BJ (cell line): ENCODE measurements around the gene CEBPE. TPM values are rescaled to one million over a fixed set of nuclear protein-coding genes. Genes with fewer than 3 reads are reported as not detected.

Experiments
- CTCF ChIA-PET: fragments of 350-600 bp; formaldehyde crosslinking; extraction: SDS; loops from one replicate; lab custom pipeline; 2021; ENCODE audit warnings: antibody characterized with exemption, inconsistent platforms; lab: Yijun Ruan, JAX
- POLR2A ChIA-PET: fragments of 300-600 bp; sonication (Branson Sonifier 250); formaldehyde crosslinking; extraction: SDS; loops from one replicate; lab custom pipeline; 2021; ENCODE audit warnings: antibody characterized with exemption; lab: Charles Lee
- DNase-seq: peaks from one replicate; pipeline ENCODE4 v3.0.0-alpha.2; 2011; ENCODE audit warnings: low read depth
- H3K27me3 ChIP-seq: 2 replicates; pipeline ENCODE4 v1.6.0; 2011; ENCODE audit warnings: low read length; ENCODE audit not compliant: control insufficient read depth, insufficient read depth
- H3K36me3 ChIP-seq: 2 replicates; pipeline ENCODE4 v1.5.1; 2011; ENCODE audit warnings: low read length; ENCODE audit not compliant: control insufficient read depth, insufficient read depth
- H3K4me3 ChIP-seq: 2 replicates; pipeline ENCODE4 v1.5.1; 2011; ENCODE audit warnings: low read depth, mild to moderate bottlenecking, control low read depth, low read length
- CTCF ChIP-seq: IDR thresholded peaks from 2 replicates; pipeline ENCODE4 v1.5.1; 2011; ENCODE audit warnings: low read depth, mild to moderate bottlenecking, control low read depth, inconsistent platforms, low read length, moderate library complexity; ENCODE audit not compliant: insufficient read depth
- polyA plus RNA-seq: library from polyadenylated mRNA; depleted of rRNA; stranded (reverse); fragments of >200 nt; gene quantifications from 2 replicates; pipeline ENCODE4 v1.2.3, GENCODE V29; 2011

Gene CEBPE
- polyA plus RNA-seq, 1 experiment: not detected

DNA sequence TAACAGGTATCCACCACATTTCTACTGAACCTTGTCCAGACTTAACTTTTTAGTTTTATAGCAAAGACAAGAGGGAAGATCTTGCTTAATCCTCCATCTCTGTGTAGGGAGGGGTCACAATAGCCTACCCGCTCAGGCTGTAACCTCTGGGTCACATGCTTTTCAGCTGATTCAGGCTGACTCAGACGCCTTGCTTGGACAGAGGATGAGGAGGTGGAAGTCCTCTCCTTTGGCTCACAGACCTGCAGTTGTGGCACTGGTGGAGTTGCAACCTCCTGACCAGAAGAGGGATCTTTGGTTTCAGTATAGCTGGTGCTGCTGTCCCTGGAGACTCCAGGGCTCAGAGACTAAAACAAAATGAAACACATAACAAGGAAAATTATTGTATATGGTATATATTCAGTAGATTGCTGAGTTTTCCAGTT is 40.4 kb downstream of the CEBPE start:
- Histone ChIP-seq H3K36me3 (peaks cover 25% of the 10 kb centered on the region), H3K4me3 (no peak overlapping the region), H3K27me3 (no peaks in the 10 kb centered on the region)
- TF ChIP-seq CTCF: no peak
- ChIA-PET CTCF (interaction anchor here (1.0 to 6.7 kb wide), 12 partner anchors 7 to 97 kb away, joined by 3 to 120 read pairs (median 21); partner anchors contain the start of genes ACIN1 and C14orf119), POLR2A (interaction anchor here (0.7 to 2.0 kb wide), 3 partner anchors 10 to 16 kb away, joined by 3 to 10 read pairs (median 7); partner anchors contain the start of genes ACIN1 and C14orf119)
- peak; percentile 91 for DNase-seq

GRCh38 chr14:23077962-23078361 is 41.1 kb downstream of the CEBPE start:
- CTCF ChIA-PET: interaction anchor here (0.7 to 6.7 kb wide), 17 partner anchors 8 to 101 kb away, joined by 3 to 120 read pairs (median 15); partner anchors contain the start of genes ACIN1, C14orf119 and CIROP
- H3K4me3 ChIP-seq: no peak overlapping the region
- H3K27me3 ChIP-seq: no peaks in the 10 kb centered on the region
- DNase-seq: no peak
- POLR2A ChIA-PET: interaction anchor here (1.1 to 2.0 kb wide), 2 partner anchors 9 to 17 kb away, joined by 7 to 10 read pairs; partner anchors contain the start of genes ACIN1 and C14orf119
- TF ChIP-seq CTCF: no peak
- H3K36me3 ChIP-seq: peaks cover 26% of the 10 kb centered on the region

GRCh38 chr14:23076785-23077408 is 42.2 kb downstream of the CEBPE start:
- ChIA-PET CTCF (interaction anchor here (0.7 to 6.7 kb wide), 28 partner anchors 9 to 522 kb away, joined by 3 to 120 read pairs (median 6); partner anchors contain the start of genes ACIN1, C14orf119, CIROP and PRMT5), POLR2A (no interaction called here)
- DNase-seq: no peak
- Histone ChIP-seq H3K36me3 (peaks cover 28% of the 10 kb centered on the region), H3K4me3 (no peak overlapping the region), H3K27me3 (no peaks in the 10 kb centered on the region)
- peak; percentile 70 for TF ChIP-seq CTCF

DNA sequence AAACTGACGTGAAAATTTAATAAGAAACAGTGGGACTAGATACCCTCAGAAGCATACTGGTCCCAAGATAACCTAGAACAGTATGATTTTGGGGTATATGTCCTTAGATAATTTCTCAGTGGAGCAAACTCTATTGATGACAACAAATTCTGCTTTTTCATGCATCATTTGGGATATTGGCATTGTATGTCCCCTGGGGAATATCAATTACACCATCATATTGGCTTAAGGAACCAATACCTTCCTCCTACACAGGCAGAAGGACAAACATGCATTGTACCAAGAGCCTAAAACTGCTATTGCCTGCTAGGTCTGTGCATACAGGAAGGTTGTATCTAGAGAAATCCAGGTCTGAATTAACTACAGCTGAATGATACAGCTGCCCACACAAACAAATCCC is 44.1 kb downstream of the CEBPE start:
- no peak for DNase-seq
- POLR2A ChIA-PET: no interaction called here
- Histone ChIP-seq H3K27me3 (no peaks in the 10 kb centered on the region), H3K36me3 (peaks cover 22% of the 10 kb centered on the region), H3K4me3 (no peak overlapping the region)
- CTCF ChIA-PET: interaction anchor here (0.7 to 6.7 kb wide), 5 partner anchors 12 to 174 kb away, joined by 3 to 120 read pairs (median 24); partner anchors contain the start of genes ACIN1 and C14orf119
- no peak for TF ChIP-seq CTCF

DNA sequence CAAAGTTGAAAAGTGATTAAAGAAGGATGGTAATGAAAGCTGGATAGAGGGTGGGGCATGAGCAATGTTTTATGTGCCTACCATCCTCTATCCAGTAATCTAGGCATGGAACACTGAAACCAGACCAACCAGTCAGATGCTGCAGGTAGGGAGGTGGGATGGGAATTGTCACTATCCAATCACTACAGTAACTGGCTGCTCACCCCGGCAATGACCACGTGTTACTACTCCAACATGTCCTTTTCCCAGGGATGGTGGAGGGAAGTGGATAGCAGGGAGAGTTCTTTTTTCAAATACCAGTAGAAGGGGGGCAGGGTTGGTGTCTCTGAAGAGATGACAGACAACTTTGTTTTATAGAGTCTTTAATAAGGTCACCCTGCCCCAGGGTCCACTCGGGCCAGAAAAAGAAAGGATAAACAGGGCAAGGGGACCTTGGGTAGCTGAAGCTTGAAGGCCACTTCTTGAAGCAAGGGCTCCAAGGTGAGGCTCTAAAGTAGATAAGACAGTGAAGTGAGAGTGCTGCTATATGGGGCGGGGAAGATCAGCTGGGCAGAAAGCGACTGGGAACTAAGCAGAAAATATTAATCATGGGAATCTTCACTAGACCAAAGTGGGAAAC is 47.0 kb downstream of the CEBPE start:
- Histone ChIP-seq H3K36me3 (peaks cover 26% of the 10 kb centered on the region), H3K27me3 (no peaks in the 10 kb centered on the region), H3K4me3 (no peak overlapping the region)
- TF ChIP-seq CTCF: no peak
- DNase-seq: no peak
- ChIA-PET CTCF (interaction anchor here (0.7 to 4.7 kb wide), 10 partner anchors 10 to 86 kb away, joined by 3 to 57 read pairs (median 7); partner anchors contain the start of gene ACIN1), POLR2A (interaction anchor here (1.0 kb wide), 1 partner anchor 23 kb away, joined by 3 read pairs; the partner anchor contains the start of gene ACIN1)
